ENCODE data around the gene KLK11.

DNA sequence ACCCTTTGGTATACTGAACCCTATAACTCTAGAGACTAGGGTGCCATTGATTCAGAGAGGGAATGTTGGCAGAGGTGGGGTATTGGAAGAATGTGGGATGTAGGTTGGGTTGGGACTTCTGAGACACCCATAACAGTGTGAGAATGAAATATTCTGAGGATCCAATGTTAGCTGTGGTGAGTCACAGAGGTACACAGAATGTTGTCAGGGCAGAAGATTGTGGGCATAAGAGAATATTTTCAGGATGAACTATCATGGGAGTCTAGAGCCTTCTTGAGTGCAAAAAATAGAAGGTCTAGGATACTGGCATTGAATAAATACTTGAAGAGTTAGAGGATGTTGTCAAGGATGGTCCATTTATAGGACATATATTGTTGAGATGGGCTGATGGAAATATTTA lies 29.4 kb upstream of the KLK11 start:
- TF ChIP-seq BHLHE40 (IDR thresholded peaks at IDR 0.05; ENCODE audit: borderline replicate concordance in 1 of 2, low read depth in 2 of 2, low read length in 1 of 2): no peak
- no peak for TF ChIP-seq STAT3 (IDR thresholded peaks at IDR 0.05; ENCODE audit: low read depth, low read length)
- TF ChIP-seq, protein P1, sequence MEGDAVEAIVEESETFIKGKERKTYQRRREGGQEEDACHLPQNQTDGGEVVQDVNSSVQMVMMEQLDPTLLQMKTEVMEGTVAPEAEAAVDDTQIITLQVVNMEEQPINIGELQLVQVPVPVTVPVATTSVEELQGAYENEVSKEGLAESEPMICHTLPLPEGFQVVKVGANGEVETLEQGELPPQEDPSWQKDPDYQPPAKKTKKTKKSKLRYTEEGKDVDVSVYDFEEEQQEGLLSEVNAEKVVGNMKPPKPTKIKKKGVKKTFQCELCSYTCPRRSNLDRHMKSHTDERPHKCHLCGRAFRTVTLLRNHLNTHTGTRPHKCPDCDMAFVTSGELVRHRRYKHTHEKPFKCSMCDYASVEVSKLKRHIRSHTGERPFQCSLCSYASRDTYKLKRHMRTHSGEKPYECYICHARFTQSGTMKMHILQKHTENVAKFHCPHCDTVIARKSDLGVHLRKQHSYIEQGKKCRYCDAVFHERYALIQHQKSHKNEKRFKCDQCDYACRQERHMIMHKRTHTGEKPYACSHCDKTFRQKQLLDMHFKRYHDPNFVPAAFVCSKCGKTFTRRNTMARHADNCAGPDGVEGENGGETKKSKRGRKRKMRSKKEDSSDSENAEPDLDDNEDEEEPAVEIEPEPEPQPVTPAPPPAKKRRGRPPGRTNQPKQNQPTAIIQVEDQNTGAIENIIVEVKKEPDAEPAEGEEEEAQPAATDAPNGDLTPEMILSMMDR (IDR thresholded peaks at IDR 0.05 in 2 of 3, conservative IDR thresholded peaks at IDR 0.05 in 1 of 3; ENCODE audit: control insufficient read depth in 2 of 3, extremely low read depth in 1 of 3, insufficient read depth in 1 of 3, low read depth in 3 of 3, low read length in 3 of 3): no peak
- no peak for TF ChIP-seq JUNB (IDR thresholded peaks at IDR 0.05)
- no peak for TF ChIP-seq EZH2 (IDR thresholded peaks at IDR 0.05; ENCODE audit: borderline replicate concordance, control insufficient read depth, low read depth, low read length)
- no peak for TF ChIP-seq NFYB (IDR thresholded peaks at IDR 0.05; ENCODE audit: insufficient read depth, low read depth, low read length)
- TF ChIP-seq, protein P2, sequence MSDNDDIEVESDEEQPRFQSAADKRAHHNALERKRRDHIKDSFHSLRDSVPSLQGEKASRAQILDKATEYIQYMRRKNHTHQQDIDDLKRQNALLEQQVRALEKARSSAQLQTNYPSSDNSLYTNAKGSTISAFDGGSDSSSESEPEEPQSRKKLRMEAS (IDR thresholded peaks at IDR 0.05; ENCODE audit: low read depth, low read length): no peak
- TF ChIP-seq SREBF1 (IDR thresholded peaks at IDR 0.05; ENCODE audit: low read length): no peak
- TF ChIP-seq EP300 (IDR thresholded peaks at IDR 0.05; ENCODE audit: borderline replicate concordance in 1 of 2, control insufficient read depth in 1 of 2, low read depth in 2 of 2, low read length in 2 of 2): no peak
